LoVo (cell line): Measurements from ENCODE around the gene ZNF580.

Experiments
- DNase-seq: peaks from one replicate; pipeline ENCODE4 v3.0.0-alpha.2; 2016; ENCODE audit warnings: low spot score

The ZNF580 gene

DNA sequence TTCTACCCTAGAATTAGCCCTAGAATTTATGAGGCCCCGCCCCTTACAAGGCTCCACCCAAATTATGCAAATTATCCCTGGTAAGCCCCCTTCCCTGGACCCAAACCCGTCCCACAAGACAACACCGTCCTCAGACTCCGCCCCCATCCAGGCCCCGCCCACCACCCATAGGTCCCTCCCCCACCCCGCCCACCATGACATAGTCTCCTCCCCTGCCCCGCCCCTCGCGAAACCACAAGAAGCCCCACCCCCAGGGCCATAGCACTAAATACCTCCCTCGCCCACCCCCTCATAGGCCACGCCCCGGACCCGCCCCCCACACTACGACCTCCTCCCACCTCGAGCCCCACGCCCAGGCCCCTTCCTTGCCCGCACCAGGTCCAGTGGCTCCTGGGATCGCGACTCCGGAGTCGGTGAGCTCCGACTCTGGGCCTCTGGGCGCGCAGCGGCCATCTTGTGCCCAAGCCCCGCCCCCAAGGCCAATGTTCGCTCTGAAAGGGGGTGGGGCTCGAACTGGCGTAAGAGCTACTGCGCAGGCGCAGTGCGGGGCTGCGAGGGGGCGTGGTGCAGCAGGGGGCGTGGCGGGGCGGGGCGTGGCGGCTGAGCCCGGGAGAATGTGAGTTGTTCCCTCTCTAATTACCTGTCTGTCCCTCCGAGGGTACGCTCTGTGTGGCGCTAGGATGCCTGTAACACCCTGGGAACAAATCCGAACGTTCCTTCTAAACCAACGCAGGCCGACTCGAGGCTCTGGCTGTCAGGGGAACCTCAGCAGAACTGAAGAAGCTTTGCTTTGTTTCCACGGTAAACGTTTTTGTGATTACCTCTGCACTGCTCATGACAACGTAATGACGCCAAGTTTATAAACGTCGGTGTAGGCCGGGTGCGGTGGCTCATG is 16.4 kb upstream of the ZNF580 start, which contains the start of gene ZNF784:
Gene ZNF784, minus strand, starts transcription at position 458 of the 895 bp plus-strand sequence. Its CDS starts 5 bp downstream, at position 453.
- DNase-seq = peak; percentile 95

DNA sequence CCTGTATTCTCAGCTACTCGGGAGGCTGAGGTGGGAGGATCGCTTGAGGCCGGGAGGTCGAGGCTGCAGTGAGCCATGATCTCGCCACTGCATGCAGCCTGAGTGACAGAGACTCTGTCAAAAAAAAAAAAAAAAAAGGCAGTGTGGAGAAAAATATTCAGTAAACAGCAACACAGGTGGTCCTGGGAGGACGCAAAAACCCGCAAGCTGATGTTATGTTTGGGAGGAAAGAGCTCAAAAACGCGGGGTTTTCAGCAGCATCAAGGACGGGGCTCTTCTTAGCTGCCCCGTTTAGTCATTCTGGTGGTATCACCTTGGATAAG is 15.8 kb upstream of the ZNF580 start:
- DNase-seq = no peak

DNA sequence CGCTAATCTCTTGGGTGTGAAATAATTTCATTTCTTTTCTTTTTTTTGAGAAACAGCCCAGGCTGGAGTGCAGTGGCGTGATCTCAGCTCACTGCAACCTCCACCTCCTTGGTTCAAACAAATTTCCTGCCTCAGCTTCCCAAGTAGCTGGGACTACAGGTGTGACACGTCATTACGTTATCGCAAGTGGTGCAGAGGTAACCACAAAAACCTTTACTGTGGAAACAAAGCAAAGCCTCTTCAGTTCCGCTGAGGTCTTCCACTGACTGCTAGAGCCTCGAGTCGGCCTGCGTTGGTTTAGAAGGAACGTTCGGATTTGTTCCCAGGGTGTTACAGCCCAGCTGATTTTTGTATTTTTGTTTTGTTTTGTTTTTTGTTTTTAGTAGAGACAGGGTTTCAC is 14.5 kb upstream of the ZNF580 start:
- DNase-seq = no peak

DNA sequence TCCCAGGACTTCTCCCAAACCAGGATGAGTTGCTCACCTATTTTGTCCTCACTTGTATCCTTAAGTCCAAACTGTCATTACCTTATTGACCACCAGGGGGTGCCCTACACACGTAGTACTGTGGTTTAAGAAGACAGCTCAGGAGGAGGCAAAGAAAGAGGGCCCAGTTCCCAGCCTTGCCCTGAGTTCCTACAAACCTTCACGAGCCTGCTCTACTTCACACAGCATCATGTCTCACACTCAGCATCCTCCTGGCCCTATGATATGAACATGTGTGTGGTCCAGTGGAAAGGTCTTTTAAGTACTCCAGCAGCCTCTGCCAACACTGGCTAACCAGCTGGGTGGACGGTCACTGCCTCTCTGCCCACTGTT is 8.4 kb upstream of the ZNF580 start:
- peak; percentile 86 for DNase-seq

DNA sequence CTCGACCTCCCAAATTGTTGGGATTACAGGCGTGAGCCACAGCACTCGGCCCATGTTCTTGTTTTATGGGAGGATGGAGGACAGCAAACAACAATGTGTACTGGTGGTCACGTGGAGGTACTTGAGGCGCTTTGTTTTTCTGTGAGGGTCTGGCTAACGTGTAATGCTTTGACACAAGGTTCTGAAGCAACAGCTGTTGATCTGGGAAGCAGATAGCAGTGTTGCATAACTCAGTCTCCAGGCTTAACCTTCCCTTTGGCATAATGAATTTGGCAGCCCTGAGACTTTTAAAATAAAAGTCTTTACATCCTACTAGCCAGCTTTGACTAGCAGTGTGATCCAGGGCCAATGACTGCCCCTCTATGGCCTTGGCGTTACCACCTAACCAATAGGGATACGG is 6.9 kb upstream of the ZNF580 start:
- no peak for DNase-seq

DNA sequence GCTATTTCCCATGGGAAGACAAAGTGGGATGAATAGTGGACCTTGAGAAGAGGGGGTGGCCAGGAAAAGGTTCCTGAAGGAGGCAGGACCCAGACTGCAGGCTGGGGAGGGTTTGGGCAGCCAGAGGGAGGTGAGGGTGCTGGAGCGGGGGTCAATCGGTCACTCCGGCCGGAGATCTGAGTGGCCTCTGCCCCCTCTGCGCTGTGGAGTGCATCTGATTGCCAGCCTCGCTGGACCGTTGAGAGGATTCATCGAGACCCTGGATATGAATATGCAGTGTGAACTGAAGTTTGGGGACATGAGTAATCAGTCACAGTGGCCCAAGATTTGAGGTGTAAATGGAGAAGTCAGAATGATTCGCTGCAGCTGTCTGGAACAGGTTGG is 5.5 kb upstream of the ZNF580 start:
- no peak for DNase-seq

DNA sequence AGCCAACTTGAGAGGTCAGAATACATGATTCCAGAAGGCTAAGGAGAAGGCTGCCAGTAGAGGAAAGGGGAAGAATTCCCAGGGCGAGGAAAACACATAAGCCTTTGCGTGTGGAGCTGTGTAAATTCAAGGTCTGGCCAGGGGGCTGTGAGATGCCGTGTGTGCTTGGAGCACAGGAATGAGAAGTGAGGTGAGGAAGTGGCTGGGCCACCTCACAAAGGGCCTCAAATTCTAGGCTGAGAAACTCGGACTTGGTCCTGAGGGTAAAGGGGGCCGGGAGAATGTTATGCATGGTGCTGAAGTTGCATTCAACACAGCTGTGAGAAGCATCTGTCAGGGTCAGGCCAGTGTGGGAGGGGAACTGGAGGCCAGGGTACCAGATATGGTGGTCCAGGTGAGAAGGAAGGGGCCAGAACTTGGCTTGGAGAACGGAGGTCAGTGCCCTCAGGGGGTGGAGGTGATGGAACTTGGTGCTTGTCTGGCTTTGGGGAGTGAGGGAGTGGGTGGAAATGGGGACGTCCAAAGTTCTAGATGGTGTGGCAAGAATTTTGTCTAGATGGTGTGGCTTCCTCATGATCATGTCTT is 4.9 kb upstream of the ZNF580 start:
- DNase-seq = no peak

DNA sequence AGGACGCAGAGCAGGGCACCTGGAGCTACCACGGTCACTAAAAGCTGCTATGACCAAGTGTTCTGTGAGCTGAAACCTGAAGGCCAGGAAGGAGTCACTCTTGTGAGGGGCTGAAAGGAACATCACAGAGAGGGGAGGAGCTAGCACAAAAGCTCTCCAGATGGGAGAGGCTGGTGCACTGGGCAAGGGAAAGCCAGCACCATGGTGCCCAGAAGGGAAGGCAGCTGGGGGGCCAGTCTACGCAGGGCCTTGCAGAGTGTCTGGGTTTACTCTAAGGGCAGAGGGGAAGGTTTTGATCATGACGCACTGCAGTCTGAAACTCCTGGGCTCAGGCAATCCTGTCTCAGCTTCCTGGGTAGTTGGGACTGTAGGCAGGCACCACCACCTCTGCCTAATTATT is 4.1 kb upstream of the ZNF580 start:
- DNase-seq = no peak

DNA sequence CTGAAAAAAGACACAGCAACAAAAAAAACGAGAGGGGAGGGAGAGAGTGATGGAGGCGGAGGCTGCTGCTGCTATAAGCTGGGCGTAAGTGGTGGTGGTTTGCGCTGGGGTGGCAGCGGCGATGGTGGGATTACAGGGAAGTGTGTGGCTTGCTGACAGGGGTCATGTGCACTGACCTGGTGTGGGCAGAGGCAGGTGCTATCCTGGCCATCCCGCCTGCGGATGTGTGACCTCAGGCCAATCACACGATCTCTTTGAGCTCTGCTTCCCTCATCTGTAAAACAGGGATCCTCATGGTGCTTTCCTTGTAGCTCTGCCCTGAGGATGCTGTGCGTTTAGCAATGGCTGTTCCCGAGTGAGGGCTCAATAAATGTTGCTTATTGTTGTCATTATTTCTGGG is 3.3 kb upstream of the ZNF580 start:
- no peak for DNase-seq

DNA sequence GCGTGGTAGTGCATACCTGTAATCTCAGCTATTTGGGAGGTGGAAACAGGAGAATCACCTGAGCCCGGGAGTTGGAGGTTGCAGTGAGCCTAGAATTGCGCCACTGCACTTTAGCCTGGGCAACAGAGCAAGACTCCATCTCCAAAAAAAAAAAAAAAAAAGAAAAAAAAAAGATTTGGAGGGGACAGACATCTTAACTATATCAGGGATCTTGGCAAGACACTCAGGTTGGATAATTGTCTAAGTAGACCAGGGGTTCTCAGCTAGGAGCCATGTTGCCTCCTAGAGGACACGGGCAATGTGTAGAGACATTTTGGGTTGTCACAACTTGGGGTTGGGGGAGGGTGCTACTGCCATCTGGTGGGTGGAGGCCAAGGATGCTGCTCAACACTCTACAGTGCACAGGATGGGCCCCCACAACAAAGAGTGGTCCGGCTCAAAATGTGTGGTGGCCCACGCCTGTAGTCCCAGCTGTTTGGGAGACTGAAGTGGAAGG is 1.9 kb upstream of the ZNF580 start:
- peak; percentile 32 for DNase-seq

DNA sequence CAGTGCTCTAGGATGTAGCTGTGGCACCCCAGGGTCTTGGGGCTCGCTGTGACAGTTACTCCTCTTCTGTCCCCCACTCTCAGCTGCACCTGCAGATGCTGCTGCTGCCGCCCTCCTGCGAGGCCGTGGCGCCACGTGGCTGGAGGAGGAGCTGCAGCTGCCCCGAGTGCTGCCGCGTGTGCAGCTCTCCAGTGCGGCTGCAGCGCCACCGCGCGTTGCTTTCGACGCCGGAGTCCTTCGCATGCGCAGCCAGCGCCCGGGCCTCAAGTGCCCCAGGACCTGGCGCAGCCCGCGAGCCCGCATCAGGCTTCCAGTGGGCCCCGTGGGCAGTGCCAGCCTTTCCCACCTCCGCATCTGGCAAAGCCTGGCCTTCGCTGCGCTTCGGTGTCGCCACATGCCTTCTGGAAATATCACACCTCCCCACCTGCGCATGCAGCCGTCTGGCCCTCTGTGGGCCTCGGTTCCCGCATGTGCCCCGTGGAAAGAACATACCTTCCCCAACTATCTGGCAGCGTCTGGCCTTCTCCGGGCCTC is 692 bp upstream of the ZNF580 start:
- DNase-seq = no peak

DNA sequence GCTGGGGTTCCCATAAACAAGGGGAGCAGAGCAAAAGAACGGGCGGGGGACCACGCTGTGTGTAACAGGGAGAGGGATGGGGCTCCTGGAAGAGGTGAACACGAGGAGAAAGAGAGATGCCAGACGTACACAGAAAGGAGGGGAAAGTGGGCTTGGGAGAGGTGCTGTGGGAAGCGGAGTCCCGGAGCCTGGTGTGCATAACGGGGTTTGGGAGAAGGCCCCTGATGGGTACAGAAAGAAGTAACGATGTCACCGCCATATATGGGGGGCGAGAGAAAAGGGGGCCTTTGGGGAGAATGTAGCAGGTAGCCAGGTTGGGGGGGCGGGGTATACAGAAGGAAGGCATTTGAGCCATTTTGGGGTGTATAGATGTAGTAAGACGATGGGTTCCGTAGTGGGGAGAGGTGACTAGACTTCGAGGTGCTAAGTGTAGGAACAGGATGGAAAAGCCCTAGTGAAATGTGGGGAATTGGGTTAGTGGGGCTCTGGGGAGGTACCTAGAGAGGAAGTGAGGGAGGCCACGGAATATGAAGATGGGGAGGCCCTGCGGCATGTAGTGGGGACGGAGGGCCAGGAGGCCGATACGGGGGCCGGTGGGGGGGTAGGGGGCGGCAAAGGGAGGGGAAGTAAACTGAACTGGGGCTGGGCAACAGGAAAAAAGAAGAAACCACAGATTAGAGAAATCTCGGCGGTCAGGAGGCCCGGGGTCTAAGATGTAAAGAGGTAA is 787 bp downstream of the ZNF580 start:
- peak; percentile 46 for DNase-seq

DNA sequence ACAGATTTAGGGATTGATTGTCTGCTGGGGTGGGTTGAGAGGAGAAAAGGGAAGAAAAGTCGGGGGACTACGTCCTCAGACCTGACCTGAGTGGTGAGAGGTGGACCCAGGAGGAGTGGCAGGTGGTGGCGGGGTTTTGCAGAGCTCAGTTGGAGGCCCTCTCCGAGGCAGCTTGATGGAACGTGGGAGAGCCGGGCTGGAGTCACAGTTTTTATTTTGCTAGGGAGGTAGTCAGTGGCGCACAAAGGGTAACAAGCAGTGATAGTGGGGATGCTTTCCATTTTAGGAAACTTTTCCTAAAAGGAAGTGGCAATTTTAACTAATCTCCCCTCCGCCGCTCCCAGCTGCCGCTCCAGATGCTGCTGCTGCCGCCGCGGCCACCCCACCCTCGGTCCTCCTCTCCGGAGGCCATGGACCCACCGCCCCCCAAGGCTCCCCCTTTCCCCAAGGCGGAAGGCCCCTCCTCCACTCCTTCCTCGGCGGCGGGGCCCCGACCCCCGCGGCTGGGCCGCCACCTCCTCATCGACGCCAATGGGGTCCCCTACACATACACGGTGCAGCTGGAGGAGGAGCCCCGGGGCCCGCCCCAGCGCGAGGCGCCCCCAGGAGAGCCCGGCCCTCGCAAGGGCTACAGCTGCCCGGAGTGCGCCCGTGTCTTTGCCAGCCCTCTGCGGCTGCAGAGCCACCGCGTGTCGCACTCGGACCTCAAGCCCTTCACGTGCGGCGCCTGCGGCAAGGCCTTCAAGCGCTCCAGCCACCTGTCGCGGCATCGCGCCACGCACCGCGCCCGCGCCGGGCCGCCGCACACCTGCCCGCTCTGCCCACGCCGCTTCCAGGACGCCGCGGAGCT is 1.6 kb downstream of the ZNF580 start:
- peak; percentile 41 for DNase-seq

DNA sequence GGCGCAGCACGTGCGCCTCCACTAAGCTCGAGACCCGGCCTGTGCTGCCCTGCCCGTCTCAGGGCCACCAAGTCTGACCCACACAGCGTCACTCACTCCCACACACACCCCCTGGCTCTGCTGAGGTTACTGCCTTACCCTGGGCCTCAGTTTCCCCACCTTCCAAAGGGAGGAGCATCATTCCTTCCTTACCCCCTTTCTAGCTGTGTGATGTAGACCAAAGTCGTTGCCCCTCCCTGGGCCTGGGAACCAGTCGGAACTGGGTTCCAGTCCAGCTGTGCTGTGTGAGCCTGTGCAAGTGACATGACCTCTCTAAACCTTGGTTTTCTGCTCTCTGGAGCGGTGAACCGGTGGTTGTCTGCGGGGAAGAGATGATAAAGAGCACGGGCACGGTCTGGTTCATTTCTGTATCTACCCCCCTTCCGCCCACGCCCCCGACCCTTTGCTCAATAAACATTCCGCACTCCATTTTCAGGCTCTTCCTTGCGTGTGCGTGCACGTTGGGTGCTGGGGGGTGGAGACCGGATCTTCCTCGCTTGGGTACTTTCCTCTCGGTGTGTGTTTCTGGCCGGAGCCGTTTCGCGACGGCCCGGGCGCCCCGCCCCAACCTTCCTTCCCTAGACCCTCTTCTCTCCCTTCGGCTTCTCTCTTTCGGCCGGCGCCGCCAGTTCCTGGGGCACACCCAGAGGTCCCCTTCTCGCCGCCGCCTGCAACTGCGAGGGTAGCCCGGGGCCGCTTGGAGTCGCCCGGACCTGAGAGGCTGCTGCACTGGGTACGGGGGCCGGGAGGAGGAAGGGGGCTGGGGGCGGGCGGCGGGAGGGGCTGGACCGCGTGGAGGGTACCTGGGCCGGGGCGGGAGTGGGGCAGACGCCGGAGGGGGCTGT is 2.4 kb downstream of the ZNF580 start, which contains the start of gene ZNF581:
Gene ZNF581, plus strand, starts transcription at position 647 of the 884 bp plus-strand sequence. CDS start 923 bp downstream, outside the sequence.
- DNase-seq = peak; percentile 80

DNA sequence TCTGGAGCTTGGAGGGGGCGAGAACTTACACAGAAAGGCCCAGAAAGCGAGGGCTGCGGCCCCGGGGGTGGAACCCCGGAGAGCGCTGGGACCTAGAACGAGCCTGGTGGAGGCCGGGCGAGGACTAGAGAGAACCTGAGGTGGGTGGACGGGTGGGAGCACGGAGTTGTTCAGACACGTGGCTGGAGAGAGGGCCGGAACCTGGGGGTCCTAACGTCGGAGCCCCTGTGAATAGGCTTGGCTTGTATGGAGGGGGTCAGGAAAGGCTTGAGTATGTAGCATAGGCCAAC is 3.0 kb downstream of the ZNF580 start:
- DNase-seq = no peak

DNA sequence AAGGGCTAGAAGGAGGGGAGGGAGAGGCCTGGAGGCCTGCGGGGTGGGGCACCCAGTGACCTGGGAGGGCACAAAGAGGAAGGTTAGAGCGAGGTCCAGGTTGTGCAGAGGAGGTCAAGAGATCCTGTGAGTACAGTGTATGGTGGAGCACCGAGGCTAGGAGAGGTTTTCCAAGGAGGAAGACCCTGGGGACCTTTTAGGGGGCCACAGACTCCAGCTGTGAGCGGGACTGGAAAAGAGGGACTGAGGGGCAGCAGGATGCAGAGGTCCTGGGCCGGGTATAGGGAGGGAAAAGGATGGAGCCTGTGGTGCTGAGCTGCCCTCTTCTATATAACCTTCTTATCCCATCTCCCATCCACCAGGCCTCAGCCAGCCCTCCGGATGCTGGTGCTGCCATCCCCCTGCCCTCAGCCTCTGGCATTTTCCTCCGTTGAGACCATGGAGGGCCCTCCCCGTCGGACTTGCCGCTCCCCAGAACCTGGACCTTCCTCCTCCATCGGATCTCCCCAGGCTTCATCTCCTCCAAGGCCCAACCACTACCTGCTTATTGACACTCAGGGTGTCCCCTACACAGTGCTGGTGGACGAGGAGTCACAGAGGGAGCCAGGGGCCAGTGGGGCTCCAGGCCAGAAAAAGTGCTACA is 3.5 kb downstream of the ZNF580 start:
- DNase-seq = no peak

DNA sequence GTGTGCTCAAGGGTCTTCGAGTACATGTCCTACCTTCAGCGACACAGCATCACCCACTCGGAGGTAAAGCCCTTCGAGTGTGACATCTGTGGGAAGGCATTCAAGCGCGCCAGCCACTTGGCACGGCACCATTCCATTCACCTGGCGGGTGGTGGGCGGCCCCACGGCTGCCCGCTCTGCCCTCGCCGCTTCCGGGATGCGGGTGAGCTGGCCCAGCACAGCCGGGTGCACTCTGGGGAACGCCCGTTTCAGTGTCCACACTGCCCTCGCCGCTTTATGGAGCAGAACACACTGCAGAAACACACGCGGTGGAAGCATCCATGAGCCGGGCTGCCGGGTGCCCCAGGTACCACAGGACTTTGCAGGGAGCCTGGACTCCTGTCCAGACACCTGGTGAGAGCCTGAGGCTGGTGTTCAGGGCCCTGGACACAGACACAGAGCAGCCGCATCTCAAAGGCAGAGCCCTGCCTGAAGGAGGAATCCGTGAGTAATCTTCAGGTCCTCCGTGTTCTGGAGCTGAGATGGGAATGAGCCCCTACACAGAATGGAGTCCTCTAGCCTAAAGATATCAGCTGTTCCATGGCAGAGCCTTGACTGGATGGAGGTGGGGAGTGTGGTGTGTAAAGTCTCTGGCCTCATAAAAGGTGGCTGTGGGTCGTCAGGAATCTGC is 4.2 kb downstream of the ZNF580 start:
- DNase-seq = no peak

DNA sequence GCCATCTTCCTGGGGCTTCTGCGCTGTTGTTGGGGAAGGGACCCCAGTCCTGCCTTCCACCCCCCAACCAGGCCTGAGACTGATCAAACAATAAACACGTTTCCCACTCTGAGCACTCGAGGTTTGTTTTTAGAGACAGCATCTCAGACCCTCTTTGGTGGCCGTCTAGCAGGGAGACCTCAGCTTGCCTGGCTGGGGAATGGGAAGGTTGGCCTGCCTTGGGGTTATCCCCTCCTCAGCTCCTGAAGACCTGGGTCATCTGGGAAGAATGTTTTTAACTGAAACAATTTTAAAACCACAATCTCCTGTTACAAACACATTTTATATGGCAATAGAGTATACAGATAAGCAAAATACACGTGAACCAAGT is 4.7 kb downstream of the ZNF580 start:
- no peak for DNase-seq

DNA sequence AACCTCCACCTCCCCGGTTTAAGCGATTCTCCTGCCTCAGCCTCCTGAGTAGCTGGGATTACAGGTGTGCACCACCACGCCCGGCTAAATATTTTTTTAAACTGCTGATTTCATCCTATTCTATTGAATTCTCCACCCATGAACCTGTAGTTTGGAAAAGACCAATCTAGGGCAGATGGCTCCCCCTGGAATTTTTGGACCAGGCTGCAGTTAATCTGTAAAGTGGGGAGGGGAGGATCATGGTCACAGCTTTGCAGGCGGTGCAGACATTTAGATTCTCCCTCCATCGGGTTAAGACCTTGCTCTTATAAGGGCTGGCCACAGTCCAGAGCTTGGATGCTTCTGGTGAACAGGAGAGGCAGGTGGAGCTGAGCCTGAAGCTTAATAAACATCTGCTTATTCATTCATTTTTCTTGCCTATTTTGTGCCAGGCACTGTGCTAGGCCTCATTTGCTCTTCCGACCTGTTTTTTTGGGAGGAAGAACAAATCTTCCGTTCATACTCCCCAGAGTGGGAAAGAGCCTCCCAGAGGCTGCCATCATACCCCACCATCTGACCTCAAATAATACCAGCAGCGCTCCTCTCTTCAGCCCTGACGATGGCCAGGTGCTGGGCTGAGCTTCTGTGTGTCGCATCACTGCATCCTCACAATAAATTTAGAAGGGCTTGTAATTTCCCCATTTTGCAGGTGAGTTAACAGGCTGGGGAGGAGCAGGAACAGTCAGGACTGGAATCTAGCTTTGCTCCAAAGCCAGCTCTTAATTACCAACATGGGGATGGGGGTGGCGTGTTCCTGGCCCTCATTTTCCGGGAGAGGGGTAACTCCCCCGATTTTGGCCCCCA is 6.3 kb downstream of the ZNF580 start:
- no peak for DNase-seq
